NCI-H128 (cell line): ENCODE measurements around the gene MLLT3.

Experiments
- DNase-seq: peaks from one replicate; lab custom pipeline; 2025; ENCODE audit not compliant: unreplicated experiment; lab: John Stamatoyannopoulos, UW

The MLLT3 gene

GRCh38 chr9:20518737-20519136 lies 103.6 kb downstream of the MLLT3 start:
- no peak for DNase-seq

DNA sequence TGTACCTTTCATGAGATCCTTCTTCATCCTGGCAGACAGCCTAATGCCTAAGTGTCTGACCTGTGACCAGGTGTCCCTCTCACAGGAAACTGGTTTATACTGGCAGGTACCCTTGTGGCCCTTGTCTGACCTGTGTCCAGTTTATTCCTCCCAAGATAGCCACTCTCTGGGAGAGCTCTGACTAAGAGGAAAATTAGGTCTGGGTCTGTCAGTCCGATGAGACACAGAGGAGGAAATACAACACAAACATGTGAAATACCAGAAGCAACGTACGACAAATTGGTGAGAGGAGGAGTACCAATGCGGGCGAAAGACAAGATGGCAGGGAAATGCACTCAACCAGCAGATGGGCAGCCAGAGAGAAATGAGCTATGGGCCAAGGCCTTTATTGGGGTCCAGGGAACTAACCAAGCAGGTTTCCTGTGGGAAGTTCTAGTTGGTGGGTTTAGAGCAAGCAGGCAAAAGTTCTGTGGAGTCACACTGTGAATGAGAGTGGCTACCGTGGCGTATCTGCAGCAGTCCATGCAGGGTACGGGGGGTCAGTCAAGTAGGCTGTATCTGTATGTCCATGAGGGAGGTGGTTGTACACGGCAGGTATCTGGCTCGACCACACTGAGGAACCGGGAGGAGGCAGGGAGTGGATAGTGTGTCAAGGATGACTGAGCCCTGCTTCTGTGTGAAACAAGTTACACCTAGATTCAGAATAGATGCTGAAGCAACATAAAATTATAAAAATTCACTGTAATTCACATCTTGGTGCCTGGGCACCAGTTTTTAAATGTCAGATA lies 109.0 kb downstream of the MLLT3 start:
- DNase-seq, result no peak

- DNase-seq, result no peak
These were observed 109.7 kb downstream of the MLLT3 start for GRCh38 chr9:20512636-20513035.

DNA sequence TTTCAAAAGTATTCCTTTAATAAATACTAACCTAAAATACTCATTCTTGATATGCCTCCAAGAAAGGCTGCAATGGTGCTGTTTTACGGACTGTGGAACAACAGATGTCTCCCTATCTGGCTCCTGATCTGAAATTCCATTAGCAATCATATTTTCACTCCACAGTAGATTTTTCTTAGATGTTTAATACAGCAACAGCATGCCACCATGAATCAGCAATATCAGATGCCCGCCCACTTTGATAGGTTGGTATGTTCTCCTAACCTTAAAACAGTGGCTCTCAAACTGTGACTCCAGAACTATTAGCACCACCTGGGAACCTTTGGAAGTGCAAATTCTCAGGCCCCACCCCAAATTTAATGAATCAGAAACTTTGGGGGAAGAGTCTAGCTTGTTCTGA lies 110.2 kb downstream of the MLLT3 start:
- DNase-seq, result no peak

DNA sequence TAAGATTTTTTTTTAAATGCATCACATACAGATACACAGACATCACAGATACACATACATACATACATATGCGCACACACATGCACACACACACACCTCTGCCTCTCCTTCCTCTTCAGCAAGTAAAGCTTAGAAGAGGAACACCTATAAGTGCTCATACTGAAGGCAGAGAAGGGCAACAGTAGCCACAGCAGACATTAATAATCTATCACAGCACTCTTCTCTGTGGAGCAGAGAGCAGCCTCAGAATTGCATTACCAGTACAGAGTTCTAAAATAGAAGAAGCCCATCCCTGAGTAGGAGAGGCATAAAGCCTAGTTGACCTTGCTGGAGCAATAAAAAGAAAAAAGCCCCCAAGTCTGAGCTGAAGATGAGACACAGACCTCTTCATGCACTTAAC lies 110.6 kb downstream of the MLLT3 start:
- no peak for DNase-seq

GRCh38 chr9:20509466-20509865 lies 112.8 kb downstream of the MLLT3 start:
- no peak for DNase-seq

- no peak for DNase-seq
These were observed 114.1 kb downstream of the MLLT3 start for GRCh38 chr9:20508242-20508641.

- no peak for DNase-seq
These were observed 114.9 kb downstream of the MLLT3 start for GRCh38 chr9:20507431-20507830.

DNA sequence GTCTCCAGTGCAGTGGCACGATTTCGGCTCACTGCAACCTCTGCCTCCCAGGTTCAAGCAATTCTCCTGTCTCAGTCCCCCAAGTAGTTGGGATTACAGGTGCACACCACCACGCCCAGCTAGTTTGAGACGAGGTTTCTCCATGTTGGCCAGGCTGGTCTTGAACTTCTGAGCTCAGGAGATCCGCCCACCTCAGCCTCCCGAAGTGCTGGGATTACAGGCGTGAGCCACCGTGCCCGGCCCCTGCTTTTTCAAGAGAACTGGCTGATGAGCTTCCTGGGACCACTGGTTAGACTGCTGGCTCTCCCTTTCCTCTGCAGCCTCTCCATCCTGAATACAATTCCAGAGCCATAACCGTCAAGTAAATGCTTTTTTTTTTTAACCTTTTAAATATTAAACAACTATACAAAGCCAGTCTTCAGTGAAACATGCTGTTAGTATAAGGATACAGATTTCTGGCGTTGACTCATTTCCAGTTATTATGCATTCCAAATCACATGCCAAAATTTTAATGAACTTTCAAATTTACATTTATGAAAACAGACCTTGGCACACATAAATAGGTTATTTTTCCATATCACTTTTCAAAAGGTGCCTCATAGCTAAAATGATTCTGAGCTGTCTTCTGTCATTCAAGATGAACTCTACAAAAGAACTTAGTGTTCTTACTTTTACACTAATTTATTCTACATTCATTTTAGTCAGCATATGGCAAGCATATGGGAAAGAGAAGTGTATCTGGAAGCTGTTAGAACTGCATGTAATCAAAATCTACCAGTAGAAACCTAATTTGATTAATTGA lies 116.0 kb downstream of the MLLT3 start:
- no peak for DNase-seq

DNA sequence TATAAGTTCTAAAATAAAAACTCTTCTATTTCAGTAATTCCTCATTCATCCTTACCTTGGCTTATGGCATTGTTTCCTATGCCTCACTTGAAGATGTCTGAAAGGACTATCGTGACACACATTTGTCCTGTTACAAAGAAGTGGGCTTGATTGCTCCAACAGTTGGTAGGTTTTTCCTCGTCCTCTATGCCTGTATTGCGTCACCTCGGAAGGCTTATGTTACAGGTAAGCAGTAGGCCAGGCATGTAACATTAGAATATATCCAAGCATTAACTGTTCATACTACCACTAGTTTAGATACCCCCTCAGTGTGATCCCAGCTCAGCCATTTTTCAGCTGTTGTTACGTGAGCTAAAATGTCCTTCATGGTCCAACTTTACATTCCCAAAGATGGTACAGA lies 116.7 kb downstream of the MLLT3 start:
- DNase-seq, result no peak

GRCh38 chr9:20504930-20505329 lies 117.4 kb downstream of the MLLT3 start:
- no peak for DNase-seq

DNA sequence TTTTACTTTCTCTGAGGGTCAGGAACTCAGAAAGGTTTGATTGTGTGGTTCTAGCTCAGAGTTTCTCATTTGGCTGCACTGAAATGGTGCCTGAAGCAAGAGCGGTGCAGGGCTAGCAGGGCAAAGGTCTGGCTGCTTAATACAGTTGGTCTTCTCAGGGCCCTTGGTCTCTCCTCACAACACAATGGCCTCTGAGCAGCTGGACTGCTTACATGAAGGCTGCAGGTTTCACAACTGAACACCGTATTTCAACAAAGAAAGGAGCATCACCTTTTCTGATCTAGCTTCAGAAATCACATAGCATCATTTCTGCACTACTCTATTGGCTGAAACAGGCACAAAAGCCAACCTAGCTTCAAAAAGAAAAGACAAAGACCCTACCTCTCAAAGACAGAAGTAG lies 122.2 kb downstream of the MLLT3 start:
- no peak for DNase-seq

DNA sequence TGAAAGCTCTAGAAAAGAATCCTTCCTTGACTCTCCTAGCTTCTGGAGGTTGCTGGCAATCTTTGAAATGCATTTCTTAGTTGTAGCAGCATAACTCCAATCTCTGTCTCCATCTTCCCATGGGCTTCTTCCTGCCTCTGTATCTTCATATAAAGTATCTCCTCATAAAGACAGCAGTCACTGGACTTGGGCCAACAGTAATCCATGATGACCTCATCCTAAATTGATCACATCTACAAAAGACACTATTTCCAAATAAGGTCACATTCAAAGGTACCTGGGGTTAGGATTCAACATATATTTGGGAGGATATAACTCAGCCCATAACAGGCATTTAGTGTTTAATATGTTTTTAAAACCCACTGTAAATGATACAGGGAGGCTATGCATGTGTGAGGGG lies 123.3 kb downstream of the MLLT3 start:
- DNase-seq, result no peak

- DNase-seq, result no peak
These were observed 126.0 kb downstream of the MLLT3 start for GRCh38 chr9:20496328-20496727.

GRCh38 chr9:20495098-20495497 lies 127.2 kb downstream of the MLLT3 start:
- no peak for DNase-seq

GRCh38 chr9:20494035-20494434 lies 128.3 kb downstream of the MLLT3 start:
- no peak for DNase-seq

GRCh38 chr9:20492772-20493171 lies 129.5 kb downstream of the MLLT3 start:
- no peak for DNase-seq

GRCh38 chr9:20491612-20492011 lies 130.7 kb downstream of the MLLT3 start:
- no peak for DNase-seq

- no peak for DNase-seq
These were observed 132.0 kb downstream of the MLLT3 start for GRCh38 chr9:20490246-20490834.

DNA sequence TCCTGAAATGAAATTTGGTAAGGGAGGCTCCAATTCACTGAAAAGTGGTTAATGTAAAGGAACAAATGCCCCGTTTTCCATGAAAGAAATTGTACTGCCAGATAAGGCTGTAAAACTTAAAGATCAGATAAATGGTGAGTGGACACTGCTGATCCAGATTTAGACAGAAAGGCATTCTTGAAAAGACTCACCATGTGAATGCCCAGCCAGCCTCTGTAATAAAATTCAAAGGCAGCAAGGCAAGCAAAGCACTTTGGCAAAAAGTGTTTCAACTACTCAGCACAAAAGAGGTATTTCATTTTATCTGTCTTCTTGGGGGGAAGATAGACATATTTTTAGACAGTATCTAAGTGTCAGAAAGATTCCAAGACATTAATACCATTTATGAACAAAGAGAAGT lies 133.6 kb downstream of the MLLT3 start:
- no peak for DNase-seq

GRCh38 chr9:20486552-20486951 lies 135.7 kb downstream of the MLLT3 start:
- no peak for DNase-seq

DNA sequence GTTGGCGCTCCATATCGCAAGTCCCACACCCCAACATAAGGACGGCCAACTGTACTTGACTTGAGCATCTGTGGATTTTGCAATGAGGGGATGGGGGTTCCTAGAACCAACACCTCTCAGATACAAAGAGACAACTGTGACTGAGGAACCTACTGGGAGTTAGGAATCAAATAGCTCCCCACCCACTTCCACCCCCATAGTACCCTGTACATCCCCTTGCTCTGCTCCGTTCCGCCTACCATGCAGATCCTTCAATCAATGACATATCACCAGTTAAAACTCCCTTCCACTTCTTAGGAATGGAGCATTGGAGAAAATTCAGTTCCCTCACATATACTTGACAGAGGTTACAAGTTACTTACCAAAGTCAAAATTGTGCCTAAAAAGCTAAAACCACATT lies 140.9 kb downstream of the MLLT3 start:
- DNase-seq, result no peak
